Measurements from ENCODE around the gene SDK2.

The SDK2 gene

DNA sequence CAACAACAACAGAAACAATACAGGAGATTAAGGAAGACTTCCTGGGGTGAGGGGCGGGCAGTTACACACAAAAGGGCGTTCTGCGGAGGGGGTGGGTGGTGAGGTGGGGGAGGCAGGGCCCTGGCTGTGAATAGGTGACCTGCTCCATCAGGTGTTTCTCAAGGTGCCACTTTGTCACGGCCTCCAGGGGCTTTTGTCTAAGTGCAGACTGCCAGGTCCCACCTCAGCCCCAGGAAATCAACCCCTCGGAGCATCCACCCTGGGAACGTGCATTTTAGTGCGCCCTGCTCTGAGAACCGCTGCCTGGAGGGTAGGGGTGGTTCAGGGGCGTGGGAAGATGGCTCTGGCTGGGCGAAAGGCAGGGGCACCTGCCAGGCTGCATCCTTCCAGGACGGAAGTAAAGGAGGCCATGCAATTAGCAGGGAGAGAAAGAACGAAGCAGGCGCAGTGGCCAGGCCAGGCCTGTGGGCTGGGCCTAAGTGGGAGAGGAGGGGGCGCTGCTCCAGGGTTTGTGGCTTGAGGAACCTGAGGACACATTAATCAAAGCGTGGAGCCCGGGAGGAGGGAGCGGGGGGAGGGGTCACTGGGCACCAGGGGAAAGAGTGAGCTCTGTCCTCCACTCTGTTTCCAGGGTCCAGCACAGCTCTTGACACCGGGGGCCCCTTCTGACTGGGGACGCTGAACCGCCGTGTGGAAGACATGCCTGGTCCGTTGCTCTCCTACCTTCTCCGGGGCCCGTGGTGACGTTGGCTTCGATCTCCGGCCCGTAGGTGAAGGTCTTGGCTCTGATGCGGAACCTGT, 283.1 kb downstream of the SDK2 start:
- no peak for DNase-seq (ENCODE audit: low spot score)

- DNase-seq (ENCODE audit: low spot score): peak; percentile 6
Observed at GRCh38 chr17:73359987-73360410, 284.2 kb downstream of the SDK2 start.

DNA sequence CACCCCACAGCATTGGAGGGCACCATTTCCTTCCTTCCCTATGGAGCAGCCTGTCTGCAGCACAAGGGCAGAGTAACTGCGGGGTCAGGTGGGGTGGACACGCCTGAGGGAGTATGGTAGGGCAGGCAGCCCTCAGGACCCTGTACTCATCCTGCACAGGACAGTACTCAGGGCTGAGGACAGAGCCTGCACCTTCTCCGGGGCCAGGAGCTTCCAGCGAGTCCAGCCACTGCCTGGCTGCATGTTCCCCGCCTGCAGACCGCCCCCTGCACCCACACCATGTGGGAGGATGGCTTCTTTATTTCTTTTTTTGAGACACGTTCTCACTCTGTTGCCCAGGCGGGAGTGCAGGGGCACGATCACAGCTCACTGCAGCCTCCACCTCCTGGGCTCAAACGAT, 284.9 kb downstream of the SDK2 start:
- DNase-seq (ENCODE audit: low spot score): no peak

DNA sequence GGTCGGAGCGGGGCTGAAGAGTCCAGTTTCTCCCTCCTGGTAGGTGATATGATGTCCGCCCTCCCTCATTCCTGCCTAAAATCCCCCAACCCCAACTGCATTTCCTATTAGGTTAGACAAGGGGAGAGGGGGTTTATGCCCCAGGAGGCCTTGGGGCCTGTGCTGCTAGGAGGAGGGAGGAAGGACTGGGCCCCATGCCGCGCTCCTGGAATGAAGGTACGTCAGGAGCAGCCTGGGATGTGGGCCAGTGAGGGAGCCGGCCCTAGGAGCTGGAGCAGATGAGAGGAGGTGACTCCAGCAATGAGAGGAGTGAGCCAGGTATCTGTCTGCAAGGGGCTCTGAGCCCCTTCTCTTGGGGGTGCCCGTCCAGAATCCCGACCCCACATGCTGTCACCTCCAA, 285.6 kb downstream of the SDK2 start:
- DNase-seq (ENCODE audit: low spot score): no peak

DNA sequence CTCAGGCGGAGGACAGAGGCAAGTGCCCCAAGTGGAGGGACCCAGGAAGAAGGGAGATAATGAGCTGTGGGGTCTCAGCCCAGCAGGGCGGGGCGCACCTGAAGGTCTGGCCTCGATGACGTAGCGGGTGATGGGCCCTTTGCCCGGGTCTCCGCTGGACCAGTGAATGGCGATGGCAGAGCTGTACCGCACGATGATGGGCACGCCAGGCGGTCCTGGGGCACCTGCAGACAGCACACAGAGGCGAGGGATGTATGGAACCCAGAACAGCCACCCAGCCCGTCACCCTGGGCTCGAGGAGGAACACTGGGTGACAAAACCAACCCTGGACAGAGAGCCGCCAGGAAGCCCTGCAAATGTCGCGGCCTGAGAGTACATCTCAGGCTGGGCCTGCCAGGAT, 286.3 kb downstream of the SDK2 start:
- DNase-seq (ENCODE audit: low spot score): no peak

DNA sequence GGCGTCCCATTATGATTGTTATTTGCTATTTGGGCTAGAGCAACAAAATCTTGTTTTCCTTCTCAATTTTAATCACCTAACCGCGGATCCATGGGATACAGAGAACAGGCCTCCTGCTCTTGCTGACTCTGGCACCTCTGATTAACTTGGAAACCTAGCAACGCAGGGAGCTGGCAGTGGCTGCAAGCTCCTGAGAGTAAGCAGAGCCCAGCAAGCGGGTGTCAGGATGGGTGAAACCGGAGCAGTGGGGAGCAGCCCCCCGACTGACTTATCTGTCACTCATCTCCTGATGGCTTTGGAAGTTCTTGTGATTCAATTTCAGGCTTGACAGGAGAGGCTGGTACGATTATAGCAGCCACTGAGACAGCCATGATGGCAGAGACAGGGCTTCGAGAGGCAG, 286.9 kb downstream of the SDK2 start:
- no peak for DNase-seq (ENCODE audit: low spot score)

DNA sequence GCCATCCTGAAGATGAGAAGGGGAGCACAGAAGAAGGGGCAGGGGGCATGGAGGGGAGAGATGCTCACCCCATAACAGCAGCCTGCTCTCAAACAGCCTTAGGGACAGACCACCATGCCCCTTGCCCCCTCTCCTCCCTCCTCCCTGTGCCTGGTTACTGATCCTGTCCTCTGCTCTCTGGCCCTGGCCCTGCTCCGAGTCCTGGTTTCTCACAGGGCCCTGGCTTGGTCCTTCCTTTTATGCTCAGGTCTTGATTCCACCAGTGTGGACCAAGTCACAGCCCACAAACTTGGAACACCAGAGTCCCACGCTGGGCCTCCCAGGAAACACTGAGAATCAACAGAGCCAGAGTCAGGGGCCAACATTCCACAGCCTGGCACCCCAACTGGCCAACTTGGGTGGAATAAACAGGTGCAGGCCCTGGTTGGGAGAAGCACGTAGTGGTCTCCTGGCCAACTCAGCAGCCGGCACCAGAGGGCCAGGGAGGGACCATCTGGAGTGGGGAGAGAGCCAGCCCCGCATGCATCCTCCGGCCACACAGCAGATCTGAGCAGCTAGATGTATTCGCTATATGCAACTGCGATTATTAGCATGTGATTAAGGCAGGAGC, 287.6 kb downstream of the SDK2 start:
- no peak for DNase-seq (ENCODE audit: low spot score)

DNA sequence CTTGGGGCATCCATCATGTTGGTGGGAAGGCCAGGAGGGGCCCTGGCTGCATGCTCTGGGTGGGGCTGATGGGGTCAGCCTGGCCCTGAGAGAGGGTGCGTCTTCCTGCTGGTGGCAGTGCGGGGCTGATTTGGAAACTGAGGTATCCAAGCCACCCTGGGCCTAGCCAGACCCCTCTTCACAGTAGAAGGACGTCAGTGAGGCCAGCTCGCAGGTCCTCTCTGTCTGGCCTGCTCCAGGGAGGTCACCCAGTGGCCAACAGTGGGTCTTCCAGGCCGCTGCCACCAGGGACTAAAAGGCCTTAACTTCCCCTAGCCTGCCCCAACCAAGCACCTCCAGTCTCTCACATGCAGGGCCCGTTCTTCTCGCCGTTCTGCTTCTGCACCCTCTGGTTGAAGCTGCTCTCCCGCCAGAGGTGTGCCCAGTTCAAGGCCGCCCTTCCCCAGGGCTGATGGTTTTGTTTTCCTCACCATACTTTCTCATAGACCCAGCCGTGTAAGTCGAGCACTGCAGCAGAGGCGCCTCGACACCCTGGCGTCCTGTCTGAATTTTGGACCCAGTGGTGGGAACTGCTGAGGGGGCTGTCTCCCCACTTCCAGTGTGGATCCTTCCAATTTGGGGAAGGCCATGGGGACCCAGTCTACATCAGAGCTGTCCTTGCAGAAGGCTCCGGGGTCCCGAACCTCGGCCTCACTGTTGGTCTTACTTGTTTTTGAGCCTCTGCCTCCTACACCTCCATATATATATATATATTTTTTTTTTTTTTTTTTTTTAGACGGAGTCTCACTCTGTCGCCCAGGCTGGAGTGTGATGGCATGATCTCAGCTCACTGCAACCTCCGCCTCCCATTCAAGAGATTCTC, 289.6 kb downstream of the SDK2 start:
- no peak for DNase-seq (ENCODE audit: low spot score)

- no peak for DNase-seq (ENCODE audit: low spot score)
Observed at GRCh38 chr17:73352261-73352660, 292.0 kb downstream of the SDK2 start.

GRCh38 chr17:73351764-73352163, 292.5 kb downstream of the SDK2 start:
- no peak for DNase-seq (ENCODE audit: low spot score)

DNA sequence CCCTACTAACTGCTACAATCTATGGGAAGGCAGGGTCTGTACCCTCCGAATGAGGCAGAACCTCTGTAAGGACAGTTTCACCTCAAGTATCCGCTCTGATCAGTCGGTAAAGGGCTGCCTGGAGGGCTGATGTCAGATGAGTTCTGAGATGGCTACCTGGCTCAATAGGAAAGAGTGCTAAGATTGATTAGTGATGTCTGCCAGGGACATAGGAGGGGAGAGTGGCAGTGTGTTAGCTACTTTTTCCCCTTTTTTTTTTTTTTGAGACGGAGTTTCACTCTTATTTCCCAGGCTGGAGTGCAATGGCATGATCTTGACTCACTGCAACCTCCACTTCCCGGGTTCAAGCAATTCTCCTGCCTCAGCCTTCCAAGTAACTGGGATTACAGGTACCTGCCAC, 293.4 kb downstream of the SDK2 start:
- no peak for DNase-seq (ENCODE audit: low spot score)

GRCh38 chr17:73349647-73350046, 294.6 kb downstream of the SDK2 start:
- DNase-seq (ENCODE audit: low spot score): no peak

GRCh38 chr17:73349138-73349537, 295.1 kb downstream of the SDK2 start:
- no peak for DNase-seq (ENCODE audit: low spot score)

GRCh38 chr17:73348829-73349095, 295.5 kb downstream of the SDK2 start:
- DNase-seq (ENCODE audit: low spot score): no peak

DNA sequence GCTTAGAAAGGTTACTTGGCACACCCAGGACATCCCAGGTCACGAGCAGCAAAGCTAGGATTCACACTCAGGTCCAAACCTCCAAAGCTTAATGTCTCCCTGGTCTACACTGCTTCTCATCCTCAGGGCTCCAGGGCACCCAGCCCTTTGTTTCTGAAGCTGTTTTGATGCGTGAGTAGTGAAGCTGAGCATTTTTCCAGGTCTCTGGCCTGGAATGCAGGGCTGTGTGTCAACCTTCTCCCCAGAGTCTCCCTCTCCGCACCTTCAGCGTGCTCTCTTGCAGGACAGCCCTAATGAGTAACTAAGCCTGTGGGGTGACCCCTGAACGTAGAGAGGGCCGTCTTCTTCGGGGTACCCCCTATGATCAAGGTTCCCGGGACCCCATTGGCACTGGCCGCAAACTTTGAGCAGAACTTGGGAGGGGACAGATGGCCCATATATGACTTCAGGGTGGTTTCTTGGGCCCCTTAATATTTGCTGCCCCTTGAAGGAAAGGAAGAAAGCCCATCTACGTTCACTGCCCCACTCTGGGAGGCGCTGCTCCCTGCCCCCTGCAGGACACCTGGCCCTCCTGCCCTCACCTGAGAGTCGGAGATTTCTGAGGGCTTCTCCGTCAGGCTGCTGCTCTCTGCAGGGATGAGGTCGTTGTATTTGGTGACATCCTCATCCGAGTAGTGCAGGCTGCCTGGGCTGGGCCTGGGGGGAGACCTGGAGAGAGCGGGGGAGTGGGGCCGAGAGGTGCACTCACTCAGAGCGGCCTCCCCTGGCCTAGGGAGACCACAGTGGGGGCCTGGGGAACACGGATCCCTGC, 296.0 kb downstream of the SDK2 start:
- no peak for DNase-seq (ENCODE audit: low spot score)

- no peak for DNase-seq (ENCODE audit: low spot score)
Observed at GRCh38 chr17:73347351-73347750, 296.9 kb downstream of the SDK2 start.

DNA sequence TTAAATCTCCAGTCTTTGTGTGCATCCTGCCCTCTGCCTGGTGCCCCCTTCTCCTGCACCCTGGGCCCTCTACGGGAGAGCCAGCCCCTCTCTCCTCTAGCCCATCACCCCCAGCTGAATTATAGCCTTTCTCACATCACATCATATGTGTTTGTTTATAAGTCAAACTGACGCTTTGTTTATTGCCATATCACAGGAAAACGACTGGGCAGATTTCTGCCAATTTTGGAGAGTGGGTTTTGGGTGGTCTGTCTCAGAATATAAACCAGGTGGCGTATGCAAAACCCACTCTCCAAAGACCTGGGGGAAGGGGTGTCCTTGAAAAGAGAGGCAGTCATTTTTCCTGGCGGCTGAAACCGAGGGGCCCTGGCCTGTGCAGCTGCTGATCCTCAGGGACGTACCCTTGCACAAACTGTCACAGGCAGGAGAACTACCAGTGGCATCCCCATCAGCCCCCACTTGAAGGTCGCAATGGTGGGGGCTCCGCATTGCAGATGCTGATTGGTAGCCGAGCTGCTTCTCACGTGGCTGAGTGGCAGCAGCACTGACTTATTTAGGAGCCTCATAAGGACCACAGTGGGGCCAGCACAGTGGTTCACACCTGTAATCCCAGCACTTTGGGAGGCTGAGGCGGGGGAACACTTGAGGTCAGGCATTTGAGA, 297.6 kb downstream of the SDK2 start:
- DNase-seq (ENCODE audit: low spot score): no peak

DNA sequence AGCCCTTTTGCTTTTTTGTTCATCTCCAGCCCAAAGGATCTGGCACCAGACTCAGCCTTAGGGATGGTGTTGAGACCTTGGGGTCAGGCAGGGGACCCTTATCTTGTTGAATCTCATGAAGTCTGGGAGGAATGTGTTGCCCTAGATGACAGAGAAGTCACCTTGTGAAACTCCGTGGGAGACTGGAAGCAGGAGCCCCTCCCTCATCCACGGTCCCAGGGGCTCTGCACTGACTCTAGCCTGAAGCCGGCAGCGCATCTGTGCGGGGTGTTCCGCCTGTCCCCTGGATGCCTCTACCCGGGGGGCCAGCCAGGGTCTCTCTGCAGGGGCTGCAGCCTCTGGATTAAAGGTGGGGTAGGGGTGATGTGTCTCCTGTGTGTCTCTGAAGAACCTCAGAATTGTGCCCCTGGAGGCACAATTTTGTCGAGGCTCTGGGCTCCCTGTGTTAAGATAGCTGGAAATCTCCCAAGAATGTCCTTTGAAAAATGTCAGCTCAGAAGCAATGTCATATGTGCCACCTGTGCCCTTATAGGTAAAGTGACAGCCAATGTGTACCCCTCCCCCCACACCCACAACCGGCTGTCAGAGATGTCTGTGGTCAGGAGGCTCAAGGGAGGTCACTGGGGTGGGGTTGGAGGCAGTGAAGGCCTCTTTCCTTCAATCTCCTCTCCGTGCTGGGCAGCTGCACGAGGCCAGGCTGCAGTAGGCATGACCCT, 300.3 kb downstream of the SDK2 start:
- peak; percentile 17 for DNase-seq (ENCODE audit: low spot score)

- DNase-seq (ENCODE audit: low spot score): peak; percentile 62
Observed at GRCh38 chr17:73343168-73343634, 301.0 kb downstream of the SDK2 start.

DNA sequence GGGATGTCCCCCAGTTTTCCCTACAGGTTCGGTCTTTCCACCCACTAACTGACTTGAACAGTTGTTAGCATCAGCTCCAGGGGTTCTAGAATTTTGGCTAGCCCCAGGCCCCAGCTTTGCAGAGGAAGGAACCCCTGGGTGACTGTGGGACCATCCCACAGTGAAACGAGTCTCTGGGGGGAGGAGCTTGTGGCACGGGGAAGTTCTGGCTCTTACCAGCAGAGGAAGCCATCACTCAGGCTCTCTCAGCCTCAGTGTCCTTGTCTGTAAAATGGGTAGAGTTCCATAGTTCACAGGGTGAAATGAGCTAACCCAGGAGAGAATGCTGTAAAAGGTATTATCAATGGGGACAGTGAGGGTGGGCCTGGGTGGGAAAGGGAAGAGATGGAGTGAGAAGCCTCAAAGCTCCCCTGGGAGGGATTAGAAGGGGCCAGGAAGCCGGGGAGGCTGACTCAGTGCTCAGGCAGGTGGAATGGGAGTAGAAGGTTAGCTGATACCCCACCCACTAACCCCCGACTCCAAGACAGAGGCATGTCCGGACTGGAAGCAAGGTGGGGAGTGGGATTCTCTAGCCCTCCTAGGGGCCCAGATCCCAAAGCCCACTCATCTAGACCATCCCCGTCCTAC, 301.6 kb downstream of the SDK2 start:
- peak; percentile 68 for DNase-seq (ENCODE audit: low spot score)

Data from kidney tubule cell (primary cell).